Memory B cell (primary cell): Measurements from ENCODE around the gene CNDP1.

Source experiments
- ATAC-seq: fragments of 150-1000 bp; cut with Tn5 transposase; 2 replicates; pipeline ENCODE4 v1.10.0; 2021; ENCODE audit warnings: low read depth, mild to moderate bottlenecking, moderate library complexity
- DNase-seq, 2 donors: peaks; one replicate each; pipeline ENCODE4 v3.0.0; 2022; ENCODE audit warnings: low spot score in 2 of 2
- H3K27ac Mint-ChIP-seq: one replicate; pipeline ENCODE4 v1.8.0; 2022; ENCODE audit warnings: mild to moderate bottlenecking, moderate library complexity, mixed read lengths
- H3K27me3 Mint-ChIP-seq: one replicate; pipeline ENCODE4 v1.8.0; 2022; ENCODE audit warnings: mixed read lengths
- H3K36me3 Mint-ChIP-seq: one replicate; pipeline ENCODE4 v1.8.0; 2022; ENCODE audit warnings: mild to moderate bottlenecking, mixed read lengths
- H3K4me1 Mint-ChIP-seq: one replicate; pipeline ENCODE4 v1.8.0; 2022; ENCODE audit warnings: mixed read lengths
- H3K4me3 Mint-ChIP-seq: one replicate; pipeline ENCODE4 v1.8.0; 2022; ENCODE audit warnings: mild to moderate bottlenecking, moderate library complexity, mixed read lengths
- H3K9me3 Mint-ChIP-seq: one replicate; pipeline ENCODE4 v1.8.0; 2022; ENCODE audit warnings: mixed read lengths

CNDP1 gene

GRCh38 chr18:74534150-74534969 is at the start of gene CNDP1:
Gene CNDP1 (plus strand): TSS chr18:74534500. CDS start chr18:74534668, 168 bp downstream.
- Mint-ChIP-seq H3K36me3 (no peaks in the 10 kb centered on the region), H3K27ac (no peak within 1 kb of the TSS), H3K9me3 (no peaks in the 10 kb centered on the region), H3K27me3 (peaks cover 2% of the 10 kb centered on the region), H3K4me1 (no peaks in the 10 kb centered on the region), H3K4me3 (no peak within 1 kb of the TSS)
- no peak for DNase-seq
- no peak for ATAC-seq

DNA sequence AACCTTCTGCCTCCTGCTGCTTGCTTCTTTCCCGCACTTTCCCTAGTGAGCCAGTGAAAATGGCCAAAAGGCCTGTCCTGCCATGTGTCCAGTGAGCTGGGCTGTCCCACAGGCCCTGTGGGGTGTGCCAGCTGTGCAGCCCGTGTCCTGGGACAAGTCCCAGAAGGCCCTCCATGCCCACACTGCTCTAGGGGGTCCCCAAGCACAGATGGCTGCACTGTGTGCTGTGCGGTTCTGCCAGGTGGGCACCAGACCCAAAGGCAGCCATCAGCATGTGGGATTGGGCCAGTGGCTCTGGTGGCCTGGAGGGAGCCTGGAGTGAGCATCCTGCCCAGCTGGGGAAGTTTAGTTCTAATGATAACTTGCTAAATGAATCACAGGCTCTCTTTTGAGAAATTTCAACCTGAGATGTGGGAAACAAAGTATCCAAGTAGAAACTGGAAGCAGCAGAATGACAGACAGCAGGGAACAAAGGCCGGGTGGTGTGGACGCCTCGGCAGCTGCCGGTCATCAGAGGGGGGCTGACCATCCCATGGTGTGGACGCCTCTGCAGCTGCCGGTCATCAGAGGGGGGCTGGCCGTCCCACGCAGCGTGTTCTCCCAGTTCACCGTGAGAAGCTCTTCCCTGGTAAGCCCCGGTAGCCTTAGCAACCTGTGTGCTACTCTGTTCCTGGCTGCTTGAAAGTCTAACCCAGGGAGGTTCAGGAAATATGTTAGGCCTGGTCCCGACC is 48.0 kb upstream of the CNDP1 start:
- Mint-ChIP-seq H3K27ac (no peak overlapping the region), H3K4me1 (no peaks in the 10 kb centered on the region), H3K36me3 (no peaks in the 10 kb centered on the region), H3K4me3 (no peak overlapping the region), H3K9me3 (no peaks in the 10 kb centered on the region), H3K27me3 (peaks cover 10% of the 10 kb centered on the region)
- no peak for DNase-seq
- no peak for ATAC-seq

DNA sequence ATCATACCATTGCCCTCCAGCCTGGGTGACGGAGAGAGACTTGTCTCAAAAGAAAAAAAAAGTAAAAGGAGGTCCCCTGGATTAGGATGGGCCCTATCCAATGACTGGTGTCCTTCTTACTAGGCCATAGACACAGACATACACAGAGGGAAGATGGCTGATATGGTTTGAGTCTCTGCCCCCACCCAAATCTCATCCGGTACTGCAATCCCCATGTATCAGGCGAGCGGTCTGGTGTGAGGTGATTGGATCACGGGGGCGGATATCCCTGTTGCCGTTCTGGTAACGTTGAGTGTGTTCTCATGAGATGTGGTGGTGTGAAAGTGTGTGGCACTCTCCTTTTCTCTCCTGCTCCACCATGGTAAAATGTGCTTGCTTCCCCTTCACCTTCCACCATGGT is 45.9 kb upstream of the CNDP1 start:
- Mint-ChIP-seq H3K27ac (no peak overlapping the region), H3K27me3 (peaks cover 8% of the 10 kb centered on the region), H3K9me3 (peaks cover 2% of the 10 kb centered on the region), H3K4me3 (no peak overlapping the region), H3K36me3 (no peaks in the 10 kb centered on the region), H3K4me1 (no peaks in the 10 kb centered on the region)
- no peak for ATAC-seq
- no peak for DNase-seq

- DNase-seq (no peak), ATAC-seq (no peak)
- Mint-ChIP-seq H3K27ac (no peak overlapping the region), H3K9me3 (peaks cover 2% of the 10 kb centered on the region), H3K27me3 (peaks cover 8% of the 10 kb centered on the region), H3K36me3 (no peaks in the 10 kb centered on the region), H3K4me1 (peaks cover 3% of the 10 kb centered on the region), H3K4me3 (no peak overlapping the region)
These were observed 45.4 kb upstream of the CNDP1 start for GRCh38 chr18:74488864-74489263.

GRCh38 chr18:74489676-74490075 is 44.6 kb upstream of the CNDP1 start:
- H3K4me1 Mint-ChIP-seq, result peaks cover 3% of the 10 kb centered on the region
- ATAC-seq, result no peak
- H3K27me3 Mint-ChIP-seq, result peaks cover 8% of the 10 kb centered on the region
- no peaks in the 10 kb centered on the region for H3K36me3 Mint-ChIP-seq
- DNase-seq, result no peak
- peaks cover 2% of the 10 kb centered on the region for H3K9me3 Mint-ChIP-seq
- H3K4me3 Mint-ChIP-seq, result no peak overlapping the region
- no peak overlapping the region for H3K27ac Mint-ChIP-seq

- no peak overlapping the region for H3K4me3 Mint-ChIP-seq
- ATAC-seq (no peak), DNase-seq (no peak)
- H3K27ac Mint-ChIP-seq, result no peak overlapping the region
- H3K9me3 Mint-ChIP-seq, result peaks cover 2% of the 10 kb centered on the region
- no peaks in the 10 kb centered on the region for H3K36me3 Mint-ChIP-seq
- H3K4me1 Mint-ChIP-seq, result peaks cover 13% of the 10 kb centered on the region
- peaks cover 3% of the 10 kb centered on the region for H3K27me3 Mint-ChIP-seq
These were observed 42.0 kb upstream of the CNDP1 start for GRCh38 chr18:74492259-74492658.

- H3K9me3 Mint-ChIP-seq, result peaks cover 2% of the 10 kb centered on the region
- H3K27ac Mint-ChIP-seq, result no peak overlapping the region
- no peaks in the 10 kb centered on the region for H3K27me3 Mint-ChIP-seq
- peaks cover 19% of the 10 kb centered on the region for H3K4me1 Mint-ChIP-seq
- no peak overlapping the region for H3K4me3 Mint-ChIP-seq
- DNase-seq (peak in 1 of 2 donors; percentile 33), ATAC-seq (peak; percentile 26)
- no peaks in the 10 kb centered on the region for H3K36me3 Mint-ChIP-seq
These were observed 40.6 kb upstream of the CNDP1 start for GRCh38 chr18:74493689-74494088.

DNA sequence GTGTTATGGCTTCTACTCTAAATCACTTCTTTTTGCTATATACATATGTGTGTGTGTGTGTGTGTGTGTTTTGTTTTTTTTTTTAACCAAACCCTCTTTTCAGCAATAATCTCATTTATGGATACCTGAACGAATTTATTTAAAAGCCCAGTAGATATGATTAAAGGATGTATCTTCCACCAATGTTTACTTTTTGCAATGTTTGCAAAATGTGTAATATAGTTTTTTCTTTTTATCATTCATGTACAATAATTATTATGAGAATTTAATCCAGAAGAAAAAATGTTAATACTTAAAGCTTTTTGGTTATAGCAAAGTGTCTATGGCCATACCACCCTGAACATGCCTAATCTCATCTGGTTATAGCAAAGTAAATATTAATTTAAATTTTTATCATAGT is 39.8 kb upstream of the CNDP1 start:
- Mint-ChIP-seq H3K4me3 (no peak overlapping the region), H3K27me3 (no peaks in the 10 kb centered on the region), H3K4me1 (peaks cover 23% of the 10 kb centered on the region), H3K9me3 (peaks cover 2% of the 10 kb centered on the region), H3K27ac (no peak overlapping the region), H3K36me3 (no peaks in the 10 kb centered on the region)
- DNase-seq, result no peak
- no peak for ATAC-seq

GRCh38 chr18:74495581-74496507 is 38.5 kb upstream of the CNDP1 start, which contains the start of gene CNDP2:
Gene CNDP2 (plus strand): TSS chr18:74496363. CDS start chr18:74499974, 3,611 bp downstream.
- ATAC-seq (peak; percentile 80), DNase-seq (peak; percentile 97 to 98)
- Mint-ChIP-seq H3K27ac (peak within 1 kb of the TSS; percentile 96), H3K9me3 (peaks cover 2% of the 10 kb centered on the region), H3K4me1 (peaks cover 28% of the 10 kb centered on the region), H3K27me3 (no peaks in the 10 kb centered on the region), H3K36me3 (peaks cover 4% of the 10 kb centered on the region), H3K4me3 (peak within 1 kb of the TSS; percentile 93)

- H3K9me3 Mint-ChIP-seq, result peaks cover 2% of the 10 kb centered on the region
- peaks cover 7% of the 10 kb centered on the region for H3K36me3 Mint-ChIP-seq
- no peaks in the 10 kb centered on the region for H3K27me3 Mint-ChIP-seq
- H3K27ac Mint-ChIP-seq, result peak overlapping the region; percentile 96
- peaks cover 32% of the 10 kb centered on the region for H3K4me1 Mint-ChIP-seq
- ATAC-seq (peak; percentile 8), DNase-seq (peak in 1 of 2 donors; percentile 25)
- peak overlapping the region; percentile 93 for H3K4me3 Mint-ChIP-seq
These were observed 37.6 kb upstream of the CNDP1 start for GRCh38 chr18:74496508-74497323.

DNA sequence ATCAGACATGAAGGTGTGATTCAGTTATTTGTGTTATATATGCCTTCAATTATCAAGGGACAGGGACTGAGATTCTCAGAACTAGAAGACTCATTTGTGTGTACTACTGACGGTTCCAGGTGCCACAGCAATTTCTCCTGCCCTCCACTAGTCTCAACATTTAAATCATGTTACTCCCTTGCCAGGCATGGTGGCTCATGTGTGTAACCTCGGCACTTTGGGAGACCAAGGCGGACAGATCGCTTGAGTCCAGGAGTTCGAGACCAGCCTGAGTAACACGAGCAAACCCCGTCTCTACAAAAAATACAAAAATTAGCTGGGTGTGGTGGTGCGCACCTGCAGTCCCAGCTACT is 37.0 kb upstream of the CNDP1 start:
- Mint-ChIP-seq H3K9me3 (no peaks in the 10 kb centered on the region), H3K4me3 (peak overlapping the region; percentile 93), H3K27me3 (no peaks in the 10 kb centered on the region), H3K27ac (peak overlapping the region; percentile 96), H3K4me1 (peaks cover 32% of the 10 kb centered on the region), H3K36me3 (peaks cover 9% of the 10 kb centered on the region)
- DNase-seq, result no peak
- no peak for ATAC-seq

DNA sequence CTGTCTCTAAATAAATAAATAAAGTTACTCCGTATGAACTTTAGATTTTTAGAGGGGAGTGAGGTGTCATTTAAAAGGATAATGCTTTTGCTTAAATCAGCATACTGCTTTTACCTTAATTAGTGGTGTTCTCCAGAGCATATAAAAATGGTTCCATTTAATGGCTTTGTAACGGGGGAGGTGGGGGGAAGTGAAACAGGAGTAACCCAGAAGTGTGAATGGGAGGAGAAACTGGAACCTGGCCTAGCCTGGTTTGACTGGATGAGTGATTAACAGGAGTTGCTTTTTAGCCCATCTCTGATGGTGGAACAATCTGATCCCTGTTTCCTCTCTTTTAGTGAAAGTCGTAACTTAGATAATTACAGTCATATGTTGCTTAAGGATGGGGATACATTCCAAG is 36.5 kb upstream of the CNDP1 start:
- no peaks in the 10 kb centered on the region for H3K9me3 Mint-ChIP-seq
- H3K27me3 Mint-ChIP-seq, result no peaks in the 10 kb centered on the region
- peaks cover 10% of the 10 kb centered on the region for H3K36me3 Mint-ChIP-seq
- peaks cover 32% of the 10 kb centered on the region for H3K4me1 Mint-ChIP-seq
- H3K4me3 Mint-ChIP-seq, result peak overlapping the region; percentile 93
- ATAC-seq (no peak), DNase-seq (no peak)
- H3K27ac Mint-ChIP-seq, result peak overlapping the region; percentile 96
